Gastrocnemius medialis (tissue), 4 donors: ENCODE results near the gene TMEM117.

Experiments used
- POLR2A ChIP-seq, 2 donors: fragments of 450-650 bp; IDR thresholded peaks; one replicate each; pipeline ENCODE4 v1.6.1; 2017; ENCODE audit warnings: antibody characterized with exemption in 2 of 2, mild to moderate bottlenecking in 2 of 2, moderate library complexity in 2 of 2
- TF ChIP-seq, protein P1 (sequence below), 5 experiments: fragments of 450-650 bp in 3 of 5; fragments of 200-600 bp in 2 of 5; sonication (generic) in 2 of 5; IDR thresholded peaks in 4 of 5; conservative IDR thresholded peaks in 1 of 5; 1 replicate in 4 of 5; 2 replicates in 1 of 5; pipeline ENCODE4 v1.5.1; 2016 to 2019; ENCODE audit warnings: antibody characterized with exemption in 5 of 5, mild to moderate bottlenecking in 3 of 5, moderate library complexity in 3 of 5

DNA sequence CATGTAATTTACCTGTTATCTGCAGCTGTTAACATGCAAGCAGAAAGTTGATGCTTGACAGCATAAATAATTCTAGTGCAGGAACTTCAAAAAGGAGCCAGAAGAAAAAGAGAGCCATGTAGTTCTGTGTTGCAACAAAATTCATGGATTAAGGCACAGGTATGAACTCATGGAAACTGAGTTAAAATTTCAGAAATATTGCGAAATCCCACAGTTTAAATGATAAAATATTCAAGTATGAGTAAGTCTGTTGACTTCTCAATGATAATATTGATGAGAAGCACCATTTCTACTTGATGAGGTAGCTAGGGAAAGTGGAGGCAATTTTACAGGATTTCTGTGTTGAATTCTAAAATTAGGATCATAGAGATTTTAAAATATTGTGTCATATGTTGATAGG, 290.9 kb downstream of the TMEM117 start:
- TF ChIP-seq, protein P1, sequence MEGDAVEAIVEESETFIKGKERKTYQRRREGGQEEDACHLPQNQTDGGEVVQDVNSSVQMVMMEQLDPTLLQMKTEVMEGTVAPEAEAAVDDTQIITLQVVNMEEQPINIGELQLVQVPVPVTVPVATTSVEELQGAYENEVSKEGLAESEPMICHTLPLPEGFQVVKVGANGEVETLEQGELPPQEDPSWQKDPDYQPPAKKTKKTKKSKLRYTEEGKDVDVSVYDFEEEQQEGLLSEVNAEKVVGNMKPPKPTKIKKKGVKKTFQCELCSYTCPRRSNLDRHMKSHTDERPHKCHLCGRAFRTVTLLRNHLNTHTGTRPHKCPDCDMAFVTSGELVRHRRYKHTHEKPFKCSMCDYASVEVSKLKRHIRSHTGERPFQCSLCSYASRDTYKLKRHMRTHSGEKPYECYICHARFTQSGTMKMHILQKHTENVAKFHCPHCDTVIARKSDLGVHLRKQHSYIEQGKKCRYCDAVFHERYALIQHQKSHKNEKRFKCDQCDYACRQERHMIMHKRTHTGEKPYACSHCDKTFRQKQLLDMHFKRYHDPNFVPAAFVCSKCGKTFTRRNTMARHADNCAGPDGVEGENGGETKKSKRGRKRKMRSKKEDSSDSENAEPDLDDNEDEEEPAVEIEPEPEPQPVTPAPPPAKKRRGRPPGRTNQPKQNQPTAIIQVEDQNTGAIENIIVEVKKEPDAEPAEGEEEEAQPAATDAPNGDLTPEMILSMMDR (IDR thresholded peaks at IDR 0.05 in 4 of 5, conservative IDR thresholded peaks at IDR 0.05 in 1 of 5), result no peak
- no peak for TF ChIP-seq POLR2A (IDR thresholded peaks at IDR 0.05)
